ENCODE measurements around the gene SLCO4A1.

The SLCO4A1 gene

DNA sequence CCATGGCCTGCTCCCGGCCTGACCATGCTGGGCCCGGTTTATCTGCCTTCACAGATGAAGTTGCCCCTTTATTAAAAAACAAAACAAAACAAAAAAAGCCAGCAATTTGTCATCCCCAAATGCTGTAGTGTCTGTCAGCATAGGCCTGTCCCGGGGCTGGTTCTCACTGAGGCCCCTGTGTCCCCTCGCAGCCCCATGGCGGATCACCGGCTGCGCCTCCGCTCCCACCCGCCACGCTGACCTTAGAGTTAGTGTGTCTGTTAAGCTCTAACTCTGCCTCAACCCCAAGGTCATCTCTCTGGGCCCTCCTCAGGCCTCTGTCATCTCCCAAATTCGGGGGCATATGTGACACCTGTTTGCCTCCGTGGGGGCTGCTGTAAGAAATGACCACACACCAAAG, 11.1 kb downstream of the SLCO4A1 start:
- no peak for DNase-seq

DNA sequence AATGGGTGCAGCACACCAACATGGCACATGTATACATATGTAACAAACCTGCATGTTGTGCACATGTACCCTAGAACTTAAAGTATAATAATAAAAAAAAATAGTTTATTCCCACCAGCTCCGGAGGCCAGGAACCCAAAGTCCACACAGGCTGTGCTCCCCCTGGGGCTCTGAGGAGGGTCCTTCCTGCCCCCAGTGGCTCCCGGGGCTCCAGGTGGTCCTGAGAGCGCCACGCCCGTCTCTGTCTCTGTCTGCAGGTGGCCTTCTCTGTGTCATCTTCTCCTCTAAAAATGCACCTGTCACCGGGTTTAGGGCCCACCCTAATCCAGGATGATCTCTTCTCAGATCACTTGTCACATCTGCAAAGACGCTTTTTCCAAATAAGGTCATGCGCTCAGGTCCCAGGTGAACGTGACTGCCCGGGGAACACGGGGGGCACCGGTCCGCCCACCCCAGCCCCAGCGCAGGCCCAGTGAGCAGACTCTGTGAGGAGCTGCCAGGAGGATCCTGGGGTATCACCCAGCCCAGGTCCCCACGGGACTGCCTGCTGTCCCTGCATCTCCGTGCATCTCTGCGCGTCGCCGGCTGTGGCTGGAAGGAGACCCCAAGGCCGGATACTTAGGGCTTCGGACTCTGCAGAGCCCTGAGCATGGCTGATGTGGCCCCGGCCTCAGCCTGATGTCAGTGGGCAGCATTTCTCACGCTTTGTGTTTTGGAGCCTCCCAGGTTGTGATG, 11.8 kb downstream of the SLCO4A1 start:
- no peak for DNase-seq

DNA sequence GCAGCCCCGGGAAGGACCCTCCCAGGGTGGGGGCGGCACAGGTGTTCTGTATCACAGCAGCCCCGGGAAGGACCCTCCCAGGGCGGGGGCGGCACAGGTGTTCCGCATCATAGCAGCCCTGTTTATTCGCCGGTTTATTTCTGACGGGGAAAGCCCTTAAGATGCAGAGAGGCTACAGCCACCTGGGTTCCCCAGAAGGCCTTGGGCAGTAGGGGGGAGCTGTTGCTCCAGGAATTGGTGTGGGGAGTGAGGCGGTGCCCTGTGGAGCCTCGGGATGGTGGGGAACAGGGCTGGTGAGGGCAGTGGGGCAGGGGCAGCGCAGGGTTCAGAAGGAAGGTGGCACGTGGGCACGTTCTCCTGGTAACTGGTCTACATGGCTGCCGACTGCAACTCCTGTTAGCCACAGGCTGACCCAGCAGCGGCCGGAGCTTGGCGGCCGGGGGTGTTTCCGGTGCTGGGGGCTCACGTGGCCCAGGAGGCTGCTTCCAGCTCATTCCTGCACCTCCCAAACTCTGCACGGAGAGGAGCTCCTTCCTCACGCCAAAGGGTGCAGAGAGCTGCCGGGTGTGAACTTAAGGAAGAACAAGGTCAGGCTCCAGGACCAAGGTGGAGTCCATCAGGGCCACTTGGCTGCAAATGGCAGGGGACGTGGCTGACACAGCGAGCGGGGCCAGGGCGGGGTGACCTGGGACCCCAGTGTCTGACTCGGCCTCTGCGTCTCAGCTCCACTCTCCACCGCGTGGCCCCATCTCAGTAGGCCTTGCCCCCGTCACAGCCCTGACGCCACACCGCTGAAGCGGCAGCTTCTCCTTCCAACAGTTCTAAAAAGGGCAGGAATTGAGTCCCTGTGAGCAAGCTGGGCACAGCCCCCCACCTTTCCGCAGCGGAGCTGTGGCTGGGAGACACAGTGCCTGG, 13.2 kb downstream of the SLCO4A1 start:
- no peak for DNase-seq

DNA sequence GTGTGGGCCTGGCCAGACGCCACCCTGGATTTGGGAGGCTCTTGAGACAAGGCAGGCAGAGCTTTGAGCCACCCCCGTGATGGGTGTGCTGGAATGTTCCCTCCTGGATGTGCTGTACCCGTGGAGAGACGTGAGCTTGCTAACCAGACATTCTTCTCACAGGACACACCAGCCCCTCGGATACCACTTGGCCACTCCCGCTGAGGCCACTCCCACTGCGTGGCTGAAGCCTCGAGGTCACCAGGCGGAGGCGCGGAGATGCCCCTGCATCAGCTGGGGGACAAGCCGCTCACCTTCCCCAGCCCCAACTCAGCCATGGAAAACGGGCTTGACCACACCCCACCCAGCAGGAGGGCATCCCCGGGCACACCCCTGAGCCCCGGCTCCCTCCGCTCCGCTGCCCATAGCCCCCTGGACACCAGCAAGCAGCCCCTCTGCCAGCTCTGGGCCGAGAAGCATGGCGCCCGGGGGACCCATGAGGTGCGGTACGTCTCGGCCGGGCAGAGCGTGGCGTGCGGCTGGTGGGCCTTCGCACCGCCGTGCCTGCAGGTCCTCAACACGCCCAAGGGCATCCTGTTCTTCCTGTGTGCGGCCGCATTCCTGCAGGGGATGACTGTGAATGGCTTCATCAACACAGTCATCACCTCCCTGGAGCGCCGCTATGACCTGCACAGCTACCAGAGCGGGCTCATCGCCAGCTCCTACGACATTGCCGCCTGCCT, 14.1 kb downstream of the SLCO4A1 start:
- no peak for DNase-seq

DNA sequence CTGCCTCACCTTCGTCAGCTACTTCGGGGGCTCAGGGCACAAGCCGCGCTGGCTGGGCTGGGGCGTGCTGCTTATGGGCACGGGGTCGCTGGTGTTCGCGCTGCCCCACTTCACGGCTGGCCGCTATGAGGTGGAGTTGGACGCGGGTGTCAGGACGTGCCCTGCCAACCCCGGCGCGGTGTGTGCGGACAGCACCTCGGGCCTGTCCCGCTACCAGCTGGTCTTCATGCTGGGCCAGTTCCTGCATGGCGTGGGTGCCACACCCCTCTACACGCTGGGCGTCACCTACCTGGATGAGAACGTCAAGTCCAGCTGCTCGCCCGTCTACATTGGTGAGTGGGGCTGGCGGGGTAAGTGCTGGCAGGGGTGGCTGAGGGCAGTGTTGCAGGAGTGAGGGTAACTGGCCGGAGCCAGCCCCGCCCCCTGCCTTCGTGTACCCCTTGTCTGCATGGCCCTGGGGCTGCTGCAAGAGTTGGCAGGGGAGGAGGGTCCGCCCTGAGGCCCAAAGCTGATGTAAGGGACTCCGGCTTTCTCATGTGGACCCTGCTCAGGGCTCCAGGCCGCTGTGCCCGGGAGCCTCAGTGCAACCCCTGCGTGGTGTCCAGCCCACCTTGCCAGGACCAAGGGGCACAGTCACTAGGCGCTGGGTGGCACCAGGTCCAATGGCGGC, 14.8 kb downstream of the SLCO4A1 start:
- no peak for DNase-seq

DNA sequence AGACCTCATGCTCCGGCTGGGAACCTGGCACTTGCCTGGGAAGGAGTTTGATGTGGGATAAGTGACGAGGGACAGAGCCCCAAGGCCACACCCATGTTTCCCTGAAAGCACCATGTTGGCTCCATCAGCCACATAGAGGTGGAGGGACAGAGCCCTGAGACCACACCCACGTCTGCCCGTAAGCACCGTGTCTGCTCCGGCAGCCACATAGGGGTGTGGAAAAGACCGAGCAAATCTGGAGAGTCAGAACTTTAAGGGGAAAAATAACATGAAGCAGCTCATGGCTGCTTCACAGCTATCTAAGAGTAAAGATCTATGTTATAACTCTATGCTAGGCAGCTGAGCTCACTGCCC, 15.3 kb downstream of the SLCO4A1 start:
- DNase-seq: no peak

DNA sequence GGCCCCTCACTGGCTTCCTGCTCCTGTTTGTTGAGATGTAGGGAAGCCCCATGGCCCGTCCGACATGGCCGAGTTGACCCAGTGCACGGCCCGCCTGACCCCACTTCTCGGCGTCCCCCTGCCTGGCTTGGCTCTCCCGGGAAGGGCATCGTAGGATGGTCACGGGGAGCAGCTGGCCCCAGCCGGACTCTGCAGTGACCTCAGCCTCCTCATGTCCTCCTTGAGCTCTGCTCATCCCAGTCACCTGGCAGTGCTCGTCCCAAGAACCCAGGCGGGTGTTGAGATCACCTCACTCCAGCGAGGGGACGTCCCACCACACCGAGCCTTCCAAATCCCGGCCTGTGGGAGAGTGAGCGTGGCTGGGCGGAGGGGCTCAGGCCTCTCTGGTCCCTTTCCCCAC, 15.7 kb downstream of the SLCO4A1 start:
- DNase-seq: no peak

DNA sequence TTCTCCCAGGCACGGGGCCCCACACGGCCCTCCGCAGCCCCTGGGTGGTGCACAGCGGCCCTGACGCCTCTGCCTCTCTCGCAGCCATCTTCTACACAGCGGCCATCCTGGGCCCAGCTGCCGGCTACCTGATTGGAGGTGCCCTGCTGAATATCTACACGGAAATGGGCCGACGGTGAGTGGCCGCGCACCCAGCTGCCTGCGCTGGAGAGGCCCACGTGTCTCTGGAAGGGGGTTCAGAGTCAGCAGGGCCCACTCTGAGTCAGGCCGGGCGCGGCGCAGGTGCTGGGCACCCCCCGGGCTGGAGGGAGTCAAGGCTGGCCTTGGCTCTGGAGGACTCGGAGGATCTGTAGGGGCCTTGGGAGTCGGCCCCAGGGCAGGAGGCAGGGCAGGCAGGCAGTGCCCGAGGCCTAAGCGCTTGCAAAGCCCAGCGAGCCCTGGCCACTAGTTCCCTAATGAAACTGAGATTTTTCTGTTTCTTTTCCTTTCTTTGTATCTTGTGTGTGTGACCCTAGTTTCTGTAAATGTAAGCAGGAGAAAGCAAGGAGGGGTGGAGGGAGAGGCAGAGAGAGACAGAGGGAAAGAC, 16.4 kb downstream of the SLCO4A1 start:
- DNase-seq: no peak

DNA sequence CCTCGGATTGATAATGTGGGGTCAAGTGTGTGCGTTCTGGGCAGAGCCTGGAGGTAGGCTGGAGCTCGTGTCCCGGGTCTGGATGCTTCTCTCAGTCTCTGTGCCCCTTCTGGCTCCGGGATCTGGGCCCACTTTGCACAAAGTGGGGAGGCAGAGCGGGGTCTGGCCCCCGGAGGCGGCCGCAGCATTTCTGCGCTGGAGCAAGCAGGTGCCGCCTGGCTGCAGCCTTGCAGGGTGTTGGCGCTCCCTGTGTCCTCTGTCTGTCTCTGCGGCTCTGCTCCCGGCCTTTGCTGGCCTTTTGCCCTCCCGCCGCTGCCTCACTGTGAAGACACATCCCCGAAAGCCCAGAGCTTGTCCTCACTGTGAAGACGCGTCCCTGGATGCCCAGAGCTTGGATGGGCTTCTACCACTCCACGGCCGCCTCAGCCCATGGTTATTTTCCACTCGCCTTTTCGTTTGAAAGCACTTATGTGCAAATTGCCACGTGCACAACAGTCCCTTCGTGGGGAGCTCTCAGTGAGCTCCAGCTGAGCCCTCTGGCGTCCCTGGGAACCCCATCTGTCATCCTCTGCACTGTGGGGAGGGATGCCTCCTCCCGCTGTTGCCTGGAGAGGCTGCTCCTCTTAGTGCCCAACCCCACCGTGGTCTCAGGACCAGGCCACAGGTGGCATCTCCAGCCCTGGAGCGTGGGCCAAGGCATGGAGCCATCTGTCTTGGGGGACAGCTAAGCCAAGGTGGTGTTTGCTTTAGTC, 17.4 kb downstream of the SLCO4A1 start:
- no peak for DNase-seq

DNA sequence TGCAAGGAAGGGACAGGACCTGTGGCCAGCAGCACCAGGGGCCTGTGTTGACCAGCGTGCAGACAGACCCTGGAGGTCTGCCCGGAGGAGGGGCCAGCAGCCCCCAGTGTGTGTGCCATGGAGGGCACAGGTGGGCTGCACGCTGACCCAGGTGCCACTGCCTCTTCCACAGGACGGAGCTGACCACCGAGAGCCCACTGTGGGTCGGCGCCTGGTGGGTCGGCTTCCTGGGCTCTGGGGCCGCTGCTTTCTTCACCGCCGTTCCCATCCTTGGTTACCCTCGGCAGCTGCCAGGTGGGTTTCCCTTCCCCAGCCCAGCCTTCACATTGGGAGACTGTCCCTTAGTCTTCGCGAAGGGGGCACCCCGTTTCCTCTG, 17.9 kb downstream of the SLCO4A1 start:
- no peak for DNase-seq

DNA sequence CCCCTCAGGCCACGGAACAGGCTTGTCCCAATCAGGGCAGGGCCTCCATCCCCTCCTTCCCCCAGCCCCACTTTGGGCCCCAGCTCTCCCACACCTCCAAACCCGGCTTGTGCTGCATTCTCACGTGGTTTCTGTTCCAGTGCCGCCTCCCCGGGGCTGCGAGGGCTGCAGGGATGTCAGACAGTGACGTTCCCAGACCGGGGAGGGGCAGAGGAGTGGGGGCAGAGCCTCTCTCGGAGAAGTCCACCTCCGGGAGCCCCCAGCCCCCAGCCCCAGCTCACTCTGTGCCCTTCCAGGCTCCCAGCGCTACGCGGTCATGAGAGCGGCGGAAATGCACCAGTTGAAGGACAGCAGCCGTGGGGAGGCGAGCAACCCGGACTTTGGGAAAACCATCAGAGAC, 18.5 kb downstream of the SLCO4A1 start:
- no peak for DNase-seq

DNA sequence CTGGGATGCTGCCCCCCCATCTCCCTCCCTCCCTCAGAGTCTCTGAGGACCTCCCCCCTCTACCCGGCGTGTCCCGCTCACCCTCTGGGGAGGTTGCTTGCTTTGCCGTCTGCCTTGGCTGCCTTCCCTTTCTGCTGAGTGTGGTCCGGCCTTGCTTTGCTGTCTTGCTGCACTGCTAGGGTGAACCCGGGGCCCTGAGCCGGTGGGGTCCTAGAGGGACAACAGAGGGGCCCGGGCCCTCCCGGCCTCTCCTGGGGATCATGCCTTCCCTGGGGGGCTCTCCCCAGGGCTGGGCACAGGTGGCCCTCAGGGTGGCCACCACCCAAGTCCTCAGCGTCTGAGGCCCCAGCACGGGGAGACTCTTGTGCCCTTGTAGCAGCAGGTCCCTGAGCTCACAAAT, 19.3 kb downstream of the SLCO4A1 start:
- no peak for DNase-seq

DNA sequence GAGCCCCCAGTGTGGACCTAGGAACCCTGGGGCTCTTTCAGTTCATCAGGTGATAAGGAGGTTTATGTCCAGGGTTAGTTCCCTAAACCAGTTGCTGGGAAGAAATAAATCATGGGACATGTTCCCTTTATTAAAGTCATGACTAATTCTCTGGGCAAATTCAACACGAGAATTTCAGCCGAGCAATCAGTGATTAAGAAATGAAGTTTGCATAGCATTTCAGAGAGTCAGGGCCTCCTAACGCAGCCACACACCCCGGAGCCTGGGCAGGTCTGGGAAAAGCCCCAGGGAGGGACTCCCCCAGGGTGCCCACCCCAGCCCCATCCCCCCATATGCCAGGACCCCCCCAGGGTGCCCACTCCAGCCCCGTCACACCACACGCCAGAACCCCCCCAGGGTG, 20.1 kb downstream of the SLCO4A1 start:
- DNase-seq: no peak

DNA sequence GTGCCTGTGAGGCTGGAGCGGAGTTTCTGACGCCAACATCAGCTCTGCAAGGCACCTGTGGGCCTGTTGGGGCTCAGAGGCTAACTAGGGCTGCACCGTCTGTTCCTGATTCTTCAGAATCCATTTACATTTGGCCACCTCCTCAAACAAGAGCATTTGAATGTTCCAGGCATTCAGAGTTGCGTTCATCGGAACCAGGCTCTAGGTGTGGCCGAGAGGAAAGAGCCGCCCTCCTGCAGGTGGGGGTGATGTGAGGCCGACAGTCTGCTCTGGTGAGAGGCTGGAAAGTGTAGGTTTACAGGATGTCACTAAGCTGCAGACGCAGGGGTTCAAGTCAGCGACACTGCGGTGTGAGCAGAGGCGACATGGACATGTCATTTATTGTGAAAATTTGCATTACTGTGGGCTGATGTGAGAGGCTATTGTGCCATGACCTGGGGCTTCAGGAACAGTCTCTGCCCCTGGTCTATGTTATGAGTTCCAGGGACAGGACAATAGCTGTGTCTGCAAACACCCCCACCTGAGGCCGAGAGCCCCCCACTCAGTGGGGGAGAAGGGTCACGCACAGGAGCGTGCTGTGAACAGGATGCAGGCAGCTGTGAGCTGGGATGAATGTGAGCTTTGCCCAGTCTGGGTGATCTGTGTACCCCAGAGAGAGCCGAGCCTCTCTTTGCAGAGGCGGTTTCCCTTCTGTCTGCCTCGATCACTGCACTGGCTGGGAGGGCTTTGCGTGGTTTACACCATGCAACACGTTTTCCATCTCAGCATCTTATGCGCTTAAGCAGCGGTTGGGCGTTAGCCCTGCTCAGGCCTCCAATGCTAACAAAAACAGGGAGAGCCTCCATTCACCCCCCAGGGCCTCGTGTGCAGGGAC, 21.1 kb downstream of the SLCO4A1 start:
- DNase-seq: peak in 1 of 3 experiments; percentile 13

DNA sequence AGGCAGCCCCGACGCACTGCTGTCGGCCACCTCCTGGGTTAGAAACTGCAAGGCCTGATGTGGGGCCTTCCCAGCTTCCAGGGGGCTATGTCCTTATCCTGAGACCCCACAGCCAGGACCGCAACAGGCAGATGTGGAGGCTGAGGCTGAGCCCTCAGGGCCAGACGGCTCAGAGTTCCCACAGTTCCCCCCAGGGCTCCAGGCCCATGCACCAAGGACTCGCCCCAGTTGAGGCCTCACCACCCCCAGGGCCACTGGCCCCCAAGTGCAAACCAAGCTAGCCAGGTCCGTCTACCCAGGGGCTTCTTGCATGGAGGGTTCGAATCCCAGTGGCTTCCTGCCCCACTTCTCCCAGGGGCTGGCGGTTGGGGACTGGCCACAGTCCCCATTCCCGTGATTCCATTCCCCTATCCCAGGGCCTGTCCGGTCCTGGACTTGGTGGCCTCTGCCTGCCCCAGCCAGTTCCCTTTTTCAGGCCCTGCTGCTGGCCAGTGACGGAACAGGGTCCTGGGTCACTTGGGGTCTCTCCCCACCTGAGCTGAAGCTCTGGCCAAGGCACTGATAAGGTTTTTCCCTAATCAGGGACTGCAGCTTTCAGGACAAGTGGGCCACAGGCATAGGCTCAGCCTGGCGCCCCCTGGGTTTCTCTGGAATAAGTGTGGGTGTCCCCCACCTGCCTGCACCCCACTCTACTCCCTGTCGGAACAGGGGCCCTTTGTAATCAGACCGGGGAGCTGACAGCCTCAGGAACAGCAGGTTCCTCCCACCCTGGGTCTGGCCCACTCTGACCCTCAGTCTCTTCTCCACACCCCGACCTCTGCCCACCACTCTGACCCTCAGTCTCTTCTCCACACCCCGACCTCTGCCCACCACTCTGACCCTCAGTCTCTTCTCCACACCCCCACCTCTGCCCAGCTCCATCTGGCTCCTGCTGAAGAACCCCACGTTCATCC, 22.0 kb downstream of the SLCO4A1 start:
- DNase-seq: no peak

DNA sequence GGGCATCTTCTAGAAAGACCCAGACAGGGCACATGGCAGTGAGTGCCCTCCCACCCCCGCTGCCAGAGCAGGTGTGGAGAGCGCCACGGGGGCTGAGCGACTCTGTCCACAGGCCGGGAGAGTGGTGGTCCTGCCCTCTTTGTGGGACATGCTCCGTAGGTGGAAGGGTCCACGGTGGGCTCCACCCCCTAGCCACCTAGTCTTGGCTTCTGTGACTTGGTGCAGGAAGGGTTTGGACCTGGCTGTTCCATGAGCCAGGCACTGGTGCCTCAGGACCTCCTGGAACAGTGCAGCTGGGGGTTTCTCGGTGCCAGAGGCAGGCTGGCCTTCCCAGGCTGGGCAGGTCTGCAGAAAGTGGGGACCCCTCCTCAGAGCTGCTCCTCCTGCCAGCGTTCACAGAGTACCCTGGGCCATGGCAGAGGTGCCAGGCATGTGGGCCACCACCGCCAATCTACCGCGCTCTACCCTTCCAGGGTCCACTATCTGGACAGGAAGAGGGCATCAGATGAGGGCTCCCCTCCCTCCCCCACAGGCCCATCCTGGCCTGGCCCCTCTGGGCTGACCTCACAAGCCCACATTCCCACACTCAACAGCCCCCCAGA, 23.0 kb downstream of the SLCO4A1 start:
- no peak for DNase-seq

DNA sequence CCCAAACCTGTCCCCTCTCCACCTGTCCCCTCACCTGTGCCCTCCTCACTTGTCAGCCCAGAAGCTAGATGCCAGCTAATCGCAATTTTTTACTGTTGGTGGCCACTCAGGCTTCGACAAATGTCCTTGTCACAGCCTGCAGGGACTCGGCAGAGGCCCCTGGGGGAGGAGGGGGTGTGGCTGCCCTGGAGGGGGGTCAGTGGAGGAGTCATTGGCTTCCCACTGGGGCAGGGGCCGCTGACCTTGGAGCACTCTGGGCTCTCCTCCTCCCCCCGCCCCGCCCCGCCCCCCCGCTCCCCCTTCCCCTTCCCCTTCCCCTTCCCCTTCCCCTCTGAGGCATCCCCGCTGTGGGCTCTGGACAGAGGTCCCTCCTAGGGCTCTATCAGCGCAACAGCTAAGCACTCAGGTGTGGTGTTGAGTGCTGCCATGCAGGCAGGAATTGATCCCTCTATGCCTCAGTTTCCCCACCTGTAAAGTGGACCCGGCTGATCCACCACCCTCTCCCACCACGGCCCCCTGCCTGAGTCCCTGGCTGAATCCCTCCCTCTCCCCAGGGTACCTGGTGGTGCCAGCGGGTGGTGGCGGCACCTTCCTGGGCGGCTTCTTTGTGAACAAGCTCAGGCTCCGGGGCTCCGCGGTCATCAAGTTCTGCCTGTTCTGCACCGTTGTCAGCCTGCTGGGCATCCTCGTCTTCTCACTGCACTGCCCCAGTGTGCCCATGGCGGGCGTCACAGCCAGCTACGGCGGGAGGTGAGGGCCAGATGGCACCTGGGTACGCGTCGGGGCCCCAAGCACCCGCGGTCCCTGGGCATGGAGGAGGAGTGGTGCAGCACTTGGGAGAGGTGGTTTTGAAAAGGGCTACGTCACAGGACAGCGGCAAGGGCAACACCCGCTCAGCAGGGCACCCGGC, 23.8 kb downstream of the SLCO4A1 start:
- peak in 2 of 3 experiments; percentile 58 to 60 for DNase-seq

All from NCI-H1417 (cell line).